Caki2 (cell line): ENCODE data around the gene DMRT1. TPM values are rescaled to one million over a fixed set of nuclear protein-coding genes. Genes with fewer than 3 reads are reported as not detected.
"Not testable (repeated sequence)": the region's sequence is repeated elsewhere in the genome, so short reads cannot be mapped to it uniquely, and the experiment has no call there.

Experiments
- DNase-seq: peaks from one replicate; pipeline ENCODE4 v3.0.0-alpha.2; 2015; ENCODE audit warnings: low read depth
- in situ Hi-C: cut with HindIII; loops from 2 replicates; pipeline ENCODE4 v1.10.0; 2016; ENCODE audit warnings: low sequenced_read_pairs, low pct_unique_long_range_greater_than_20kb, mixed read lengths
- total RNA-seq: library from RNA; depleted of rRNA; stranded (reverse); fragments of >200 nt; shearing (Covaris generic); gene quantifications from 2 replicates; pipeline ENCODE4 v1.2.3, GENCODE V29; 2014; ENCODE audit warnings: low replicate concordance

The DMRT1 gene
- total RNA-seq, 1 experiment from 2014 or later = 1.0 TPM

GRCh38 chr9:908536-909205 lies 67.2 kb downstream of the DMRT1 start:
- no peak for DNase-seq
- in situ Hi-C loops = no loop called here

GRCh38 chr9:911005-911404 lies 69.5 kb downstream of the DMRT1 start:
- DNase-seq = peak; percentile 3
- in situ Hi-C loops = no loop called here

GRCh38 chr9:912776-913175 lies 71.3 kb downstream of the DMRT1 start:
- in situ Hi-C loops = no loop called here
- DNase-seq = no peak

GRCh38 chr9:913526-913925 lies 72.0 kb downstream of the DMRT1 start:
- in situ Hi-C loops = not testable (repeated sequence)

GRCh38 chr9:917730-918129 lies 76.2 kb downstream of the DMRT1 start:
- in situ Hi-C loops = no loop called here
- no peak for DNase-seq

More at GRCh38 chr9:913526-913925, 72.0 kb downstream of the DMRT1 start:
- DNase-seq = not testable (repeated sequence)

GRCh38 chr9:920927-921326 lies 79.4 kb downstream of the DMRT1 start:
- DNase-seq = no peak
- in situ Hi-C loops = no loop called here

- DNase-seq = no peak
- in situ Hi-C loops = no loop called here
Observed at GRCh38 chr9:922171-922570, 80.7 kb downstream of the DMRT1 start.

GRCh38 chr9:922731-923130 lies 81.2 kb downstream of the DMRT1 start:
- no peak for DNase-seq
- in situ Hi-C loops = no loop called here

GRCh38 chr9:926976-927375 lies 85.5 kb downstream of the DMRT1 start:
- no peak for DNase-seq
- in situ Hi-C loops = no loop called here

- DNase-seq = peak; percentile 56
- in situ Hi-C loops = no loop called here
Observed at GRCh38 chr9:928363-929042, 87.0 kb downstream of the DMRT1 start.

GRCh38 chr9:929719-930118 lies 88.2 kb downstream of the DMRT1 start:
- in situ Hi-C loops = no loop called here
- no peak for DNase-seq

- DNase-seq = no peak
- in situ Hi-C loops = no loop called here
Observed at GRCh38 chr9:933356-933755, 91.9 kb downstream of the DMRT1 start.

GRCh38 chr9:935348-935965 lies 94.0 kb downstream of the DMRT1 start:
- no peak for DNase-seq
- in situ Hi-C loops = no loop called here

- DNase-seq = no peak
- in situ Hi-C loops = no loop called here
Observed at GRCh38 chr9:942805-943580, 101.5 kb downstream of the DMRT1 start.

GRCh38 chr9:947985-948384 lies 106.5 kb downstream of the DMRT1 start:
- no peak for DNase-seq
- in situ Hi-C loops = no loop called here

GRCh38 chr9:948497-948896 lies 107.0 kb downstream of the DMRT1 start:
- in situ Hi-C loops = no loop called here
- DNase-seq = no peak

GRCh38 chr9:950139-950538 lies 108.6 kb downstream of the DMRT1 start:
- no peak for DNase-seq
- in situ Hi-C loops = no loop called here

GRCh38 chr9:952546-952945 lies 111.0 kb downstream of the DMRT1 start:
- in situ Hi-C loops = no loop called here

GRCh38 chr9:959105-959504 lies 117.6 kb downstream of the DMRT1 start:
- DNase-seq = no peak
- in situ Hi-C loops = no loop called here

More at GRCh38 chr9:952546-952945, 111.0 kb downstream of the DMRT1 start:
- no peak for DNase-seq
